ENCODE data around the gene SLC37A2.
A peak's percentile ranks its signal among the peaks of the same experiment; 100 is the strongest.

Gene SLC37A2

DNA sequence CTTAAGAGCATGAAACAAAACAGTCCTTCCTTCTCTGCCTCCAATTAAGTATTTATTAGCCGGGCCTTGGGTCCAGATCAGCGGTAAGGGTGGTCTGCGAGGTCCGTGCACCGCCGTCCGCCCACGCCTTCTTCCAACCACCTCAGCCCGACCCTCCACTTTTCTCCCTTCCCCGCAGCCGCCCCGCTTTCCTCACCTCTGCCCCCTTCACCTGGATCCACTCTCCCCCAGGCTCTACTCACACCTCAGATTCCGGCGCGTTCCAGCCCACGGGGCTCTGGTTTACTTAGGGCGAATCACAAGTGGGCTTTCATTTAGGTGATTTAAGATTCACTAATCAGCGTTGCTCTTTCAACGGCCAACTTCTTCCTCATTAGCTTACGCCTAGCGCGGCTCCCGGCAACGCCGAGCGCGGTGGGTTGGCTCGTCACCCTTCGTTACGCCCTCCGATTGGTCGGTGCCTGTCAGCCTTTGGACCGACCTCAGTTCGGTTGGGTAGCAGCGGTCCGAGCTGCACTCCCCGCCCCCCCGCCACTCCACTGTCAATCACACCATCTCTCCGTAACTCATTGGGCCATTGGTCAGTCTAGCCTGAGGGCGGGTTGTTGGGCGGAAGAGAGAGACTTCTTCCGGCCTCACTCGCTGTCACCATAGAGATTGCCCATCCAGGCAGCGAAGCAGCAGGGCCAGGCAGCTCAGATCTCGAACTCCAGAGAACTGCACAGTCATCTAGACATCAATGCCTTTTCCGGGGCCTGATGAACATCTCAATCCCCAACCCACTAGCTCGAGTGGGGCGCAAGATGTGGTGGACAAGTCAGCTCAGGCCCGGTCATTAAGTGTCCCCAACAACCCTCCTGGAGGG lies 48.5 kb downstream of the SLC37A2 start, which contains the start of gene TMEM218:
TSS of gene TMEM218 (minus strand) at position 284 of the 865 bp plus-strand sequence. CDS start 9,385 bp downstream, outside the sequence.
- DNase-seq: peak; percentile 99

DNA sequence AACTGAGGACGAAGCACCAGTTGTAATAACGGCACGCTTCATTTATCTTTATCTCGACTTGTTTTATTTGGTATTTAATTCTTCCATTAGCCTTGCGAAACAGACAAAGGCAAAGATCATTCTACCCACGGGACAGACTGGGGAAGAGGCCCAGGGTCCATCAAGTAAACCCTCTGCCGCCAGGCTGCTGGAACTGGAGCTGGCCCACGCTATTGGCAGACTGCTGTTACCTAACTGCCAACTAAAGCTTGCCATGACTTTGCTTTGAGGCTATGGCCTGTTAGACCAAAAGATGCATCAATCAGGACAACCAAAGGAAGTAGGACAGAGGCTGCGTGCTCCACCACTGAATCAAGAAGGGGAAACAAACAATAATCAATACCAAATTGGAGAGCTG lies 49.1 kb downstream of the SLC37A2 start:
- DNase-seq: no peak

DNA sequence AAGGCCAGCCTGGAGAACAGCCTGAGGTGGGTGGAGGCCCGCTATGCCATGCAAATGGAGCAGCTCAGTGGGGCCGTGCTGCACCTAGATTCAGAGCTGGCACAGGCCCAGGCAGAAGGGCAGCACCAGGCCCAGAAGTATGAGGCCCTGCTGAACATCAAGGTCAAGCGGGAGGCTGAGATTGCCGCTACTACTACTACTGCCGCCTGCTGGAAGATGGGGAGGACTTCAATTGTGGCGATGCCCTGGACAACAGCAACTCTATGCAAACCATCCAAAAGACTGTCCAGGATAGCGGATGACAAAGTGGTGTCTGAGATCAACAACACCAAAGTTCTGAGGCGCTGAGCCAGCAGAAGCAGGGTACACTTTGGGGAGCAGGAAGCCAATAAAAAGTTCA lies 51.4 kb downstream of the SLC37A2 start:
- DNase-seq: no peak

DNA sequence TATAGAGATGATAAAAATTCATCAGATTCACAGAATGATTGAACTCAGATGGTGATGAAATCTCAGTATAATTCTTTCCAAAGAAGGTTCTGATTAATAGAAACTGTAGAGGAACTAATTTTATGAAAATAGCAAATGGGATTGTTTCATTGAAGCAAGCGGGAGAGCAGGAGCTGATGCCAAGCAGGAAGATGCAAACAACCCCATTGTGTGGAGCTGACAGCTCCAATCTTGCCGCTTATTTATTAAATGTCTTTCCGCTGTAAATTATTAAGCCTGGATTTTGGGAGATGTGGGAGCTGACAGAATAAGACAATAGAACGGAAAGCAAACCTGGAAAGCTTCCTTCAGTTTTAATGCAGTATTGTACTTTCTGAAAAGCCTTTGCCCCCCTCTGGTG lies 54.3 kb downstream of the SLC37A2 start:
- no peak for DNase-seq

DNA sequence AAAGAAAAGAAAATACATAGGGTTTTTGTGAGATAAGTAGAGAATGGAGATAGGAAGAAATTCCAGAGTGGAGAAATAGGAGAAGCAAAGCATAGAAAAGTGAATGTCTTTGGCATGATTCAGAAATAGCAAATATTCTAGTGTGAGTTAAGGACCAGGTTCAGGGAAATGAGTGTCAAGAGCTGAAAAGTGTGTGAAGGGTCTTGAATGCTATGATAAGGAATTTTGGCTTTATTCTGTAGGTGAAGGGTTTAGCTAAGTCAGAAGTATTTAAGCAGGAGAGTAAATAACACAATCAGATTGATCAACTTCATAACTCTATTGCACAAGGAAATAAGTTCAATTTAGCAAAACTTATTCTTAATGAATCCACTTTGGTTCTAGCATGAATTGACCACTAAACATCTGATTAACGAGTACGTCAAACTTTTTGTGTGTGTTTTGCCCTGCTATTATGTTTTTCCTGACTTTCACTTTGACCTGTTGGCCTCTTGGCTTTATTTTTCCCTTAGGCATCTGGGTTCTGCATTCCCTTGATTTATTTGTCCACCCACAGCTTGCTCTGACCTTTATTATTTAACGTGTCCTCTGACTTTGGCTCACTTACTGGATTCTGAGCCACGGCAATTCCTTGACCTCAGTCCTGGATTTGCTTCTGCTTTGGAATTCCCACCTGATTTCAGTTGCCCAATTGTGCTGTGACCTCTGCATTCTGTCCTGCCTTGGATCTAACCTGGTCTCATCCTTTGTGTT lies 60.3 kb downstream of the SLC37A2 start:
- no peak for DNase-seq

DNA sequence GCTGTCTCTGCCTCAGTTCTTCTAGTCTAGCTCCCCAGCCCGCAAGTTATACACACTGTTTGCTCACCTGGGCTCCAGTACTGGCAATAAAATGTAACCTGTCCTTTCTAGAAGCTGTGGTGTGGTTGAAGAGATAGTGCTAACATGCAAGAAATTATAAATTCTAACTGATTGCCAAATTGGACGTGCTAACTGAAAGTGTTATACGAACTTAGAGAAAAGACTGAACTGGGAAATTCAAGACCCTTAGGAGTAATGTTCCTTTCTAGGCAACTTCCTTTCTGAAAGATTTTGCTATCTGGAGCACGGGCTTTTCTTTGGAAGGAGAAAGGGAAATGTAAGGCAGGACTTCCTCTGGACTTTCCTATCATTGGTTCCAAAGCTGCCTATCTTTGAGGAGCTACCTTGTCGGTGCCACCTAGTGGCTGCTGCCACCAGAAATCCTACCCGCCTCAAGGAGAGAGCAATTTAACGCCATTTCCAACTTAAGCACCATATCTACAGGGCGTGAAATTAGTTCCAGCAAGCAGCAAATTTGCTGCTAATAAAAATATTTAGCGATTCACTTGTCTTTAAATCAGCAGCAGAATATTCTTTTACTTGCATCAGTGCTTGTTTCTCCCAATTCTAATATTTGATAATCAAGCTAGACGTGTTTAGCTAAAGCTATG lies 61.0 kb downstream of the SLC37A2 start:
- DNase-seq: peak; percentile 49

DNA sequence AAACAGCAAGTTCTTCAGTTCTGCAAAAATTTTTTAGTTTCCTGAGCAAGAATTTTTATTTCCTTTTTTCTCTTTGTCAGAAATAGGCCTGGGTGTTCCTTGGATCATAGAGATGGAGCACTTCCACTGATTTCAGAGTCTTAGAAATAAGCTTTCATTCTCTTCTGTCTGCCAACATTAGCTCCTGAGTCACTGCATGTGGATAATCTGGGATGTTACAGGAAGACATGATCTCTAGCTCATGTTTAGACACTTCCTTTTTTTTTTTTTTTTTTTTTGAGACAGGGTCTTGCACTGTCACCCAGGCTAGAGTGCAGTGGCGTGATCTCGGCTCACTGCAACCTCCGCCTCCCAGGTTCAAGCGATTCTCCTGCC lies 61.5 kb downstream of the SLC37A2 start:
- DNase-seq: no peak

DNA sequence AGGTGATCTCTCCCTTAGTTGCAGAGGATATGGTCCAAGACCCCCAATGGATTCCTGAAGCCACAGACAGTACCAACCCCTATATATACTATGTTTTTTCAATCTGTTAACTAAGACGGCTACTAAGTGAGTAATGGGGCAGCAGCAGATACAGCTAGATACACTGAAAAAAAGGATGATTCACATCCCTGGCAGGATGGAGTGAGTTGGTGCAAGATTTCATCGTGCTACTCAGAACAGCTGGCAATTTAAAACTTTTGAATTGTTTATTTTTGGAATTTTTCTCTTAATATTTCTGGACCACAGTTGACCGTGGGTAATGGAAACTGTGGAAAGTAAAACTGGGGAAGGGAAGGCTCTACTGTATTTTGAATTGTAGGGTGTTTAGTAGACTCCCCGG lies 65.3 kb downstream of the SLC37A2 start:
- peak; percentile 75 for DNase-seq

DNA sequence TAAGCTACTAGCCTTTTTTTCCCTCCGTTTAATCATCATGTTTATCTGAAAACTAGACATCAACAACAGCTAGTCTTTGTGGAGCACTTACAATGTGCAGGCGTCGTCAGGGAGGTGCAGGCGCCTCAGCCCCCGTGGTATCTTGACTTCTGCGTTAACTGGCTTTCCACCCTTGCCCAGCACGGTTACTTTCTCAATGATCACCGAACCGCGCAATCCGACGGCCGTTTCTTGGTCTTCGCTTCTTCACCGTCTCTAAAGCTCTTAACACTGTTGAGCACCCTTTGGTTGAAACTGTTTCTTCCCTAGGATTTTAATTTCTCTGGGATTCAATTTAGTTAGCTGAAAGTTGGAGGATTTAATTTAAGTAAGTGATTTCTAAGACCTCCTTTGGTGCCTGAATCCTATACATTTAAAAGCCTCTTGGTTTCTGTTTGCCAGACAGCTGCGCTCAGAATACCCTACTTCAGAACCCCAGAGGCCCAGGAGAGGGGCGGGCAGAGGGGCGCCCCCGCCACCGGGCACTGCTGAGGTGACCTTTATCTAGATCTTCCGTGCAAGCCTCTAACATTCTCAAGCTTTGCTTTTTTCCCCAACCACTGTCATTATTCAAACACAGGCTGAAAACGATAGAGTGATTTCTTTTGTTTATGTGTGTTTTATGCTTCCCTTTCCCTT lies 66.3 kb downstream of the SLC37A2 start:
- no peak for DNase-seq

DNA sequence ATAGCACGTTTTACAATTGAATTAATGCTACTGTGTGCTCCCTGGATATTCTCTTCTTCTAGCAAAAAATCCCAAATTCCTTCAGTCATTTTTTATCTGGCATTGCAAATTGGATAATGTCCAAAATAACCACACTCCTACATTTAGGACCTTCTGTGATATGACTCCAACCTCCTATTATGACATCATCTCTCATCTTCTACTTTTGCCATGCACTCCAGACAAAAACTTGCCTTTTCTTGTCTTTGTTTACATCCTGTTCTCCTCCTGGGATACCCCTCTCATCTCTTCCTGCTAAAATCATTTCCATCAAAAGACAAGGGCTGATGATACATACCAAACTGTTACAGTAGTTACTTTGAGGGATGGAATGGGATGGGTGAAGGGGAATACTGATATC lies 69.0 kb downstream of the SLC37A2 start:
- DNase-seq: peak; percentile 34

DNA sequence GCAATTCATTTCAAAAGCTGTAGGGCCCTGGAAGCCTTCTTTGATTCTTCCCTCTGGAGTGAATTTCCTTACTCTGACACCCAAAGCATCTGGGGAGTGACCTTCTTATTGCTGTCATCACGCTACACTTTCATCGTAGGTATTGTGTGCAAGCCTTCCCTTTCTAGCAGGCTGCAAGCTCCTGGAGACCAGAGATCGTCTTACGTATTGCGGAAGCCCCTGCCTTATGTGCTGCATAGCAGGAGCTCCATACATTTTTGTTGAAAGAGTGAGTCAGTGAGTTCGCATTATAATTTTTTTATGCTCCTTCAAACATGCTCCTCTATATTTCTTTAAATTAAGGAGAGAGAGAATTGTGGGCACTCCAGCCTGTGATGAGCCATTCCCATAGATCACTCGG lies 69.5 kb downstream of the SLC37A2 start:
- DNase-seq: peak; percentile 53

DNA sequence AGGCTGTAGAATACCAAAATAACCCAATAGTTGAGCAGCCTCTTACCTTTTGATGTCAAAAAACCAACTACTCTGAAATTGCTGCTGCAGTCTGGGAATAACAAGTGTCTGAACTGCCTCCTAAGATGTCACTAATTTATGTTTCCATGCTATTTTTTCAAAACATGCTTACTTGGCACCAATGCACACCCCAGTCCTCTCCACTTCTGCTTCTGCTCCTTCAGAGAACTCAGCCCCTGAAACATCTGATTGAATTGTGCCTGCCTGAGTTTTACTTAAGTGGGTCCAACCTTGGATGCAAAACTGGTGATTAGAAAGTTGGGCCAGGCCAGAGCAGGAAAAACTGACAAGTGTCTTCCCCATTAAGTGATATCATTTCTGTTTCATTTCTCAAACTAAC lies 72.9 kb downstream of the SLC37A2 start:
- no peak for DNase-seq

DNA sequence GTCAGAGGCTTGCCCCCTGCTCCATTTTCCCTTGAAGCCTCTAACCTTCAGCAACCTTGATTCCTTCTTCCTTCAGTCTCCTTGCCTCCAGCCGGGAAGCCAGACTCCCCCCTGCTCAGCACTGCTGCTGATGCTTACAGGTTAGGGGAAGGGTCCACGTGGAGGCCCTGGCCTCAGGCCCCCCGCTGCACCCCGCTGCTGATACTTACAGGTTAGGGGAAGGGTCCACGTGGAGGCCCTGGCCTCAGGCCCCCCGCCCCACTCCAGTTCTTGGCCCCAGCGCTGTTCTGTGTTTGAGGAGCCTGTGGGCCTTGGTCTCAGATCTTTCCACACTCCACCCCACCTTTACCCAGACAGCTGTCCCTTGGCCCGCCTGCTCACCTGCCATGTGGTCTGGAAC lies 75.9 kb downstream of the SLC37A2 start:
- DNase-seq: no peak

DNA sequence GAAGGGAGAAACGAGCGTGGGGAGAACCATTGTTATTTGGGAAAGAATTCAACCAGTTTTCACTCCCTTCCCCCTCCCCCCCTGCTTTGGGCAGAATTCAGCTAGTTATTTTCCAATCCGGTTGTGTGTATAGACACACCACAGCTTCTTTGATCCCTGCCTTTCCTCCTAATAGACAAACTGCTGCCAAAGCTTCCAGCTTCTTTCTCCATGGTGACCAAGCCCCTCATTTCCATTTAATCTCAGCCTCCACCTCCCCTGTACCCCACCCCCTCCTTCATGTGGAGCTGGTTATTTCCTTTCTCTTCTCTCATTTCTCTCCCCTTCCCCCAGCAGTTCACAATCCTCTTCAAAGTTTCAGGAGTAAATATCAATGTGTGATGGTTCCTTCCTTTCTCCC lies 76.7 kb downstream of the SLC37A2 start:
- no peak for DNase-seq

All from fibroblast of skin of back (primary cell).